Osteocyte (in vitro differentiated cells): ENCODE results near the gene TBXT. TPM values are rescaled to one million over a fixed set of nuclear protein-coding genes. Genes with fewer than 3 reads are reported as not detected.

Experiments used
- DNase-seq: peaks from one replicate; pipeline ENCODE4 v3.0.0; 2021; ENCODE audit warnings: mixed read lengths; ENCODE audit not compliant: unreplicated experiment; ENCODE audit errors: extremely low spot score
- H3K27ac Mint-ChIP-seq: one replicate; pipeline ENCODE4 v1.8.0; 2021; ENCODE audit warnings: mild to moderate bottlenecking, mixed read lengths; ENCODE audit not compliant: unreplicated experiment
- H3K27me3 Mint-ChIP-seq: one replicate; pipeline ENCODE4 v1.8.0; 2021; ENCODE audit warnings: mixed read lengths; ENCODE audit not compliant: unreplicated experiment
- H3K36me3 Mint-ChIP-seq: one replicate; pipeline ENCODE4 v1.8.0; 2021; ENCODE audit warnings: mixed read lengths; ENCODE audit not compliant: unreplicated experiment
- H3K4me1 Mint-ChIP-seq: one replicate; pipeline ENCODE4 v1.8.0; 2021; ENCODE audit warnings: mixed read lengths; ENCODE audit not compliant: unreplicated experiment
- H3K4me3 Mint-ChIP-seq: one replicate; pipeline ENCODE4 v1.8.0; 2021; ENCODE audit warnings: mild to moderate bottlenecking, moderate library complexity, mixed read lengths; ENCODE audit not compliant: unreplicated experiment
- H3K9me3 Mint-ChIP-seq: one replicate; pipeline ENCODE4 v1.8.0; 2021; ENCODE audit warnings: mixed read lengths; ENCODE audit not compliant: unreplicated experiment
- CTCF ChIP-seq: fragments of 200-600 bp; sonication (generic); IDR thresholded peaks from 2 replicates; pipeline ENCODE4 v1.5.0; 2021; ENCODE audit warnings: antibody characterized with exemption, mild to moderate bottlenecking, moderate library complexity
- total RNA-seq: library from RNA; stranded (reverse); gene quantifications from 2 replicates; pipeline ENCODE4 v1.2.1, GENCODE V29; 2021

The TBXT gene
- total RNA-seq, 1 donor from 2014 or later: not detected

DNA sequence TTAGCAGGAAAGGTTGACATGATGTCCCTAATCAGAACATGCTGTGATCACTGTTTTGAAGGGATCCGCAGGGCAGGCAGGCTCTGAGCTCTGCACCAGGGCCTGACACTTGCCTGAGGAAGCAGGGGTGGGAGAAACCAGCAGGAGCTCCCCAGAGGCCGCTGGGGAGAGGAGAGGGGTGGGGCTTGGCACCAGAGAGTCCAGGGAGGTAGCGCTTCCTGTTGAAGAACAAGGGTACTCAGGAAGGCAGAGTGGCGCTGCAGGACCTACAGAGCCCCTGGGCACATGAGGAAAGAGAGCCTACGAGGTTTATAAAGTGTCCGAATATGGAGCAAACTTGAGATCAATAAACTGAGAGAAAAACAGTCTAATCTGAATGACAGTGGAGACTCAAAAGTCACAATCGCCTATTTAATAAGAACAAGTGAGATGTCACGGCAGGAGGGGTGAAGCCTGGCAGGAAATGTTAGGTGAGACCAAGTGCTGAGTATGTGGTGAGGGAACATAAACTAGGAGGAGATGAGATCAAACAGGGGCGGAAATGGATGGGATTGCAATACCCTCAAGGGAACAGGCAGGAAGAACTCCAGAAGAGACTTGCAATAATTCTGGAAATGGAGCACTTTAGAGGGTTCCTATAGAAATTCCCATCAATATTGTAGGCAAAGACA is 5.8 kb upstream of the TBXT start:
- DNase-seq: no peak
- H3K36me3 Mint-ChIP-seq: no peaks in the 10 kb centered on the region
- H3K27me3 Mint-ChIP-seq: peaks cover 27% of the 10 kb centered on the region
- no peak for TF ChIP-seq CTCF
- H3K27ac Mint-ChIP-seq: no peak overlapping the region
- peaks cover 7% of the 10 kb centered on the region for H3K4me1 Mint-ChIP-seq
- H3K9me3 Mint-ChIP-seq: no peaks in the 10 kb centered on the region
- no peak overlapping the region for H3K4me3 Mint-ChIP-seq

GRCh38 chr6:166172546-166172945 is 4.9 kb upstream of the TBXT start:
- Mint-ChIP-seq H3K27me3 (peaks cover 28% of the 10 kb centered on the region), H3K4me1 (peaks cover 9% of the 10 kb centered on the region), H3K4me3 (no peak overlapping the region), H3K27ac (no peak overlapping the region), H3K9me3 (no peaks in the 10 kb centered on the region), H3K36me3 (no peaks in the 10 kb centered on the region)
- DNase-seq: no peak
- TF ChIP-seq CTCF: no peak

GRCh38 chr6:166169549-166170421 is 2.1 kb upstream of the TBXT start:
- H3K27me3 Mint-ChIP-seq: peaks cover 46% of the 10 kb centered on the region
- H3K36me3 Mint-ChIP-seq: no peaks in the 10 kb centered on the region
- H3K4me3 Mint-ChIP-seq: peak overlapping the region; percentile 7
- TF ChIP-seq CTCF: no peak
- DNase-seq: no peak
- peaks cover 12% of the 10 kb centered on the region for H3K4me1 Mint-ChIP-seq
- H3K27ac Mint-ChIP-seq: no peak overlapping the region
- no peaks in the 10 kb centered on the region for H3K9me3 Mint-ChIP-seq

- Mint-ChIP-seq H3K27ac (no peak overlapping the region), H3K9me3 (no peaks in the 10 kb centered on the region), H3K36me3 (no peaks in the 10 kb centered on the region), H3K4me3 (peak overlapping the region; percentile 72), H3K4me1 (peaks cover 12% of the 10 kb centered on the region), H3K27me3 (peaks cover 55% of the 10 kb centered on the region)
- no peak for DNase-seq
- no peak for TF ChIP-seq CTCF
Measured at GRCh38 chr6:166168616-166169548, 1.2 kb upstream of the TBXT start.
